ENCODE results near the gene ZBTB7B. TPM values are rescaled to one million over a fixed set of nuclear protein-coding genes. Genes with fewer than 3 reads are reported as not detected.

Gene ZBTB7B
- total RNA-seq, 1 experiment from 2014 or later = 38.3 TPM

DNA sequence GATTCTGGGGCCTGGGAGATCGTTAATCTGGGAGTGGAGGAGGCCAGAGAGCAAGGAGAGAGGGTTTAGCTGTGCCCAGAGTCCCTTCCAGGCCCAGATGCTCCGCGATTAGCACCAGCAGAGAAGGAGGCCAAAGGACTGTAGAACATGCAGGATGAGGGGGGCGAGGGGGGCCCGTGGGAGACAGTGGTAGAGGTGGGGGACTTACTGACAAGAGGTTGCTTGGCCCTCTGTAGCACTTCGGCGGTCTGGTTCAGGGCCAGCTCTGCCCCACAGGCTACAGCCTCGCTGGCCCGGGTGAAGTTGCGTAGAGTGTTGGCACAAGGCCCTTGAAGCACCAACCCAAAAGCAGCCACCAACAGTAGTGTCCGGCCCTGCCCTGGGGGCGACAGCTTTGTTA is 30.3 kb downstream of the ZBTB7B start:
- H3K14ac ChIP-seq (ENCODE audit: insufficient read depth, low read length) = no peak overlapping the region
- no peak overlapping the region for H2BK20ac ChIP-seq (ENCODE audit: low read depth, low read length, poor library complexity, severe bottlenecking)
- H3K27ac ChIP-seq (ENCODE audit: insufficient read length, low read depth, low read length) = no peak overlapping the region
- Mint-ChIP-seq H3K27me3 (ENCODE audit: low read depth) (peaks cover 32% of the 10 kb centered on the region), H3K27ac (no peak overlapping the region), H3K4me3 (no peak overlapping the region), H3K4me1 (peaks cover 0 to 9% of the 10 kb centered on the region in 2 experiments; a peak in 2 of 4 replicates), H3K36me3 (ENCODE audit: insufficient read depth in 1 of 3, low read depth in 3 of 3) (no peaks in the 10 kb centered on the region), H3K9me3 (no peaks in the 10 kb centered on the region)
- no peak overlapping the region for H3K23ac ChIP-seq (ENCODE audit: insufficient read length, low read depth, low read length)
- H3K4me2 ChIP-seq (ENCODE audit: insufficient read depth, insufficient read length, low read length) = no peak overlapping the region
- H3K4me1 ChIP-seq (ENCODE audit: insufficient read depth, low read length) = no peaks in the 10 kb centered on the region
- H3K23me2 ChIP-seq (ENCODE audit: insufficient read length, low read depth, low read length, poor library complexity, severe bottlenecking) = no peaks in the 10 kb centered on the region
- H2BK12ac ChIP-seq (ENCODE audit: insufficient read length, low read depth, low read length) = no peak overlapping the region
- TF ChIP-seq, protein P1, sequence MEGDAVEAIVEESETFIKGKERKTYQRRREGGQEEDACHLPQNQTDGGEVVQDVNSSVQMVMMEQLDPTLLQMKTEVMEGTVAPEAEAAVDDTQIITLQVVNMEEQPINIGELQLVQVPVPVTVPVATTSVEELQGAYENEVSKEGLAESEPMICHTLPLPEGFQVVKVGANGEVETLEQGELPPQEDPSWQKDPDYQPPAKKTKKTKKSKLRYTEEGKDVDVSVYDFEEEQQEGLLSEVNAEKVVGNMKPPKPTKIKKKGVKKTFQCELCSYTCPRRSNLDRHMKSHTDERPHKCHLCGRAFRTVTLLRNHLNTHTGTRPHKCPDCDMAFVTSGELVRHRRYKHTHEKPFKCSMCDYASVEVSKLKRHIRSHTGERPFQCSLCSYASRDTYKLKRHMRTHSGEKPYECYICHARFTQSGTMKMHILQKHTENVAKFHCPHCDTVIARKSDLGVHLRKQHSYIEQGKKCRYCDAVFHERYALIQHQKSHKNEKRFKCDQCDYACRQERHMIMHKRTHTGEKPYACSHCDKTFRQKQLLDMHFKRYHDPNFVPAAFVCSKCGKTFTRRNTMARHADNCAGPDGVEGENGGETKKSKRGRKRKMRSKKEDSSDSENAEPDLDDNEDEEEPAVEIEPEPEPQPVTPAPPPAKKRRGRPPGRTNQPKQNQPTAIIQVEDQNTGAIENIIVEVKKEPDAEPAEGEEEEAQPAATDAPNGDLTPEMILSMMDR (conservative IDR thresholded peaks at IDR 0.05) = no peak
- H3T11ph ChIP-seq (ENCODE audit: low read length) = no peak overlapping the region
- H3K79me2 ChIP-seq (ENCODE audit: insufficient read depth, low read length) = no peaks in the 10 kb centered on the region
- H4K20me1 ChIP-seq (ENCODE audit: control insufficient read depth, insufficient read depth, insufficient read length) = no peaks in the 10 kb centered on the region
- H2BK120ac ChIP-seq (ENCODE audit: low read depth, low read length, poor library complexity, severe bottlenecking) = no peak overlapping the region
- H3K9ac ChIP-seq (ENCODE audit: extremely low read depth, insufficient read length, low read length) = no peak overlapping the region
- H3K18ac ChIP-seq (ENCODE audit: insufficient read length, low read depth, low read length) = no peak overlapping the region
- no peak overlapping the region for H2BK15ac ChIP-seq (ENCODE audit: low read depth, low read length)
- H3K4ac ChIP-seq (ENCODE audit: low read depth, low read length) = no peak overlapping the region
- H3K27me3 ChIP-seq (ENCODE audit: insufficient read depth, low read length) = no peaks in the 10 kb centered on the region
- no CpG with 5 or more reads among the region's 12 CpGs for WGBS (ENCODE audit: extremely low coverage, insufficient read length, low lambda C conversion rate)
- no peak overlapping the region for H3K56ac ChIP-seq (ENCODE audit: insufficient read length, low read depth, low read length)
- H4K5ac ChIP-seq (ENCODE audit: insufficient read length, low read depth, low read length) = no peak overlapping the region
- no peak overlapping the region for H2AK5ac ChIP-seq (ENCODE audit: insufficient read length, low read length)
- DNase-seq = no peak
- no peak overlapping the region for H2BK5ac ChIP-seq (ENCODE audit: insufficient read length, low read length)
- H3K9me3 ChIP-seq (ENCODE audit: control insufficient read depth, low read depth, low read length) = no peaks in the 10 kb centered on the region
- no peaks in the 10 kb centered on the region for H3K79me1 ChIP-seq (ENCODE audit: insufficient read depth, low read depth, low read length, poor library complexity, severe bottlenecking)
- H2AFZ ChIP-seq (ENCODE audit: low read length) = no peak overlapping the region
- H4K8ac ChIP-seq (replicated peaks; ENCODE audit: insufficient read length, low read depth, low read length) = no peak overlapping the region
- H4K91ac ChIP-seq (ENCODE audit: insufficient read length, low read depth, low read length) = no peak overlapping the region
